BE2C (cell line): ENCODE data around the gene GRAMD2B.
"Not testable (repeated sequence)": the region's sequence is repeated elsewhere in the genome, so short reads cannot be mapped to it uniquely, and the experiment has no call there.

Source experiments
- DNase-seq: peaks from one replicate; pipeline ENCODE4 v3.0.0-alpha.2; 2020
- H3K27me3 ChIP-seq: fragments of 250-450 bp; sonication (Bioruptor Pico); 2 replicates; pipeline ENCODE4 v1.5.1; 2020; ENCODE audit warnings: mild to moderate bottlenecking
- H3K36me3 ChIP-seq: fragments of 250-450 bp; sonication (Bioruptor Pico); 2 replicates; pipeline ENCODE4 v1.5.1; 2020; ENCODE audit warnings: mild to moderate bottlenecking
- H3K4me1 ChIP-seq: fragments of 250-450 bp; sonication (Bioruptor Pico); 2 replicates; pipeline ENCODE4 v1.5.1; 2020
- H3K4me3 ChIP-seq: 2 replicates; pipeline ENCODE4 v1.5.1; 2011; ENCODE audit warnings: low read depth, low read length
- H3K9me3 ChIP-seq: fragments of 250-450 bp; sonication (Bioruptor Pico); 2 replicates; pipeline ENCODE4 v1.5.1; 2020
- TF ChIP-seq, protein P1 (sequence below): IDR thresholded peaks from 2 replicates; pipeline ENCODE4 v1.5.1; 2012; ENCODE audit warnings: mild to moderate bottlenecking, low read depth, low read length

The GRAMD2B gene

DNA sequence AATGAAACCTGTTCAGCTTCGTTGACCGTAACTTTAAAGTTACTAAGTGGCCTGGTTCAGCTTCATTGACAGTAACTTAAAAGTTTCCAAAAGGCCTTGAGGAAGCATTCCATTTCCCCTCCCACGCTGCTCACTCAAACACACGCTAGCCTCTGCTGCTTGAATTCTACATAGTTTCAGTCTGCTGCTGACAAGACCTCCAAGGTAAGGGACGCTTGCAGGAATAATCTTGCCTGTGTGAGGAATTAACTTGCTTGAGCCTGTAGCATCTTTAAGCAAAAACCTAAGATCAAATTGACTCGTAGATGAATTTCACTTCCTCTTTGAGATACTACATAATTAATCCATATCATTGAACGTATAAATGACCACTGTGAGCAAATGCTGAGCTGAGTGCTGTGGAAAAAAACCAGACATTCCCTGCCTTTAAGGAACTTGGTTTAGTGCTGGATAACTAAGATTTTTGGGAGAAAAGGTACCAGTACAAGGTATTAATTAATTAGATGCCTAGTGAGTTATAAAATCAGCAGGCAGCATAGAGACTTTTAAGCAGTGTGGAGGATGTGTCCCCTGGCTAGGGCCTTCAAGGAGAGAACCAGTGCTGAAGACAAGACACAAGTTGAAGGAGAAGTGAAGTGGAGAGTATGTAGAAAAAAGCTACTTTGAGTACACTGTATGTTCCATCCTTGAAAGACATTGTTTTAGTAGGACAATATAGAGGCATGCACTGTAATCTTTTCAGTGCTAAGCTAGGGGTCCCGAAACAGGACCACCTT lies 39.2 kb downstream of the GRAMD2B start:
- no peak overlapping the region for H3K4me3 ChIP-seq
- H3K9me3 ChIP-seq: no peaks in the 10 kb centered on the region
- no peaks in the 10 kb centered on the region for H3K27me3 ChIP-seq
- TF ChIP-seq, protein P1, sequence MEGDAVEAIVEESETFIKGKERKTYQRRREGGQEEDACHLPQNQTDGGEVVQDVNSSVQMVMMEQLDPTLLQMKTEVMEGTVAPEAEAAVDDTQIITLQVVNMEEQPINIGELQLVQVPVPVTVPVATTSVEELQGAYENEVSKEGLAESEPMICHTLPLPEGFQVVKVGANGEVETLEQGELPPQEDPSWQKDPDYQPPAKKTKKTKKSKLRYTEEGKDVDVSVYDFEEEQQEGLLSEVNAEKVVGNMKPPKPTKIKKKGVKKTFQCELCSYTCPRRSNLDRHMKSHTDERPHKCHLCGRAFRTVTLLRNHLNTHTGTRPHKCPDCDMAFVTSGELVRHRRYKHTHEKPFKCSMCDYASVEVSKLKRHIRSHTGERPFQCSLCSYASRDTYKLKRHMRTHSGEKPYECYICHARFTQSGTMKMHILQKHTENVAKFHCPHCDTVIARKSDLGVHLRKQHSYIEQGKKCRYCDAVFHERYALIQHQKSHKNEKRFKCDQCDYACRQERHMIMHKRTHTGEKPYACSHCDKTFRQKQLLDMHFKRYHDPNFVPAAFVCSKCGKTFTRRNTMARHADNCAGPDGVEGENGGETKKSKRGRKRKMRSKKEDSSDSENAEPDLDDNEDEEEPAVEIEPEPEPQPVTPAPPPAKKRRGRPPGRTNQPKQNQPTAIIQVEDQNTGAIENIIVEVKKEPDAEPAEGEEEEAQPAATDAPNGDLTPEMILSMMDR: no peak
- no peaks in the 10 kb centered on the region for H3K4me1 ChIP-seq
- no peaks in the 10 kb centered on the region for H3K36me3 ChIP-seq
- no peak for DNase-seq

DNA sequence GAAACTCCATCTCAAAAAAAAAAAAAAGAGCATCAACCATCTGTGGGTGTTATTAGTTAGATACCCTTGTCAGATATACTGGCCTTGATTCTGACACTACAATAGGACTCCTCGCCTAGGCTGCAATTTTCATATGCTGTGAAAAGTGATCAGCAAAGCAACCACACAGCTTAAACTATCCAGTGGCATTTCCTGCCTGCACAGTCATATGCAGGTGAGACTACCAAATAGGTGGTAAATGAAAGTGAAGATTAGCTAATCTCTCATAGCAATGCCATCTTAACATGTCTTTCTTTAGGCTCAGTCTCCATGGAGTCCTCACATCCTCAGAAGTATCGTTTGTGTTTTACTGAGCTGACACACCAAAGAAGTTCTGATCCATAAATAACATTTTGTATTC lies 40.8 kb downstream of the GRAMD2B start:
- Histone ChIP-seq H3K4me3 (no peak overlapping the region), H3K4me1 (no peaks in the 10 kb centered on the region), H3K27me3 (no peaks in the 10 kb centered on the region), H3K36me3 (no peaks in the 10 kb centered on the region), H3K9me3 (no peaks in the 10 kb centered on the region)
- TF ChIP-seq, protein P1: no peak
- no peak for DNase-seq

DNA sequence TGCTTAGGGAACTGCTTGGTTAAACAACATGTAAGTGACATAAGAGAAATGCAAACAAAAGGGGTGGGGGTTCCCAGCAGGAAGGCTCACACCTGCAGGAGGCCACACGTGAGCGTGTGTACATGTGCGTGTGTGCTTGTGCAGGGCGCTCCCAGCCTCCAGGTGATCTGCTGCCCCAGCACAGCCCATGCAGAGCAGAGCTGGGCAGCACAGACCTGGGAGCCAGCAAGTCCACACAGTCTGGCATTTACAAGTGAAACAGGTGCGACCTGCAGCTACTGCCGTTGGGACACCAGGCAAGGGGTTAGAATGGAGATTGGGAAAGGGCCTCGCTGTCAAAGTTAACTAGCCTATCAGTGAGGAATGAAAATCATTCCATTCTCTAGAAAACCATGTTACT lies 41.8 kb downstream of the GRAMD2B start:
- no peaks in the 10 kb centered on the region for H3K9me3 ChIP-seq
- H3K36me3 ChIP-seq: no peaks in the 10 kb centered on the region
- no peaks in the 10 kb centered on the region for H3K27me3 ChIP-seq
- H3K4me3 ChIP-seq: no peak overlapping the region
- H3K4me1 ChIP-seq: no peaks in the 10 kb centered on the region
- TF ChIP-seq, protein P1: no peak
- no peak for DNase-seq

DNA sequence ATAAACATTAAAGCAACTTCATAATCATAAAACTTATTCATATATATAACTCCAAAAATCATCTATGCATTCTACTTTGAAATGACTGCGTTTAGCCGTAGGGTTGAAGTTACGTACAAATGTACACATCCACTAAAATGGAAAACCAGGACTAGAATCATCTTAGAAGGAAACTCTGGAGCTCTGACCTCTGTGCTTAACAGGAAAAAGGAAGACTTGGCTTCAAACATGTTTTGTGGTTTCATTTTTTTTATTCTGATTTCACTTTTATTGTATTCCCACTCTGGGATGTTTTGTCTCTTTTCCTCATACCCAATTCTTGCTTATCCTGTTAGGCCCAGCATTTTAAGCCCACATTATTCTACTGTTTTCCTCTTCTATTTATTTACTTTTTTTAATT lies 44.9 kb downstream of the GRAMD2B start:
- H3K4me1 ChIP-seq: no peaks in the 10 kb centered on the region

DNA sequence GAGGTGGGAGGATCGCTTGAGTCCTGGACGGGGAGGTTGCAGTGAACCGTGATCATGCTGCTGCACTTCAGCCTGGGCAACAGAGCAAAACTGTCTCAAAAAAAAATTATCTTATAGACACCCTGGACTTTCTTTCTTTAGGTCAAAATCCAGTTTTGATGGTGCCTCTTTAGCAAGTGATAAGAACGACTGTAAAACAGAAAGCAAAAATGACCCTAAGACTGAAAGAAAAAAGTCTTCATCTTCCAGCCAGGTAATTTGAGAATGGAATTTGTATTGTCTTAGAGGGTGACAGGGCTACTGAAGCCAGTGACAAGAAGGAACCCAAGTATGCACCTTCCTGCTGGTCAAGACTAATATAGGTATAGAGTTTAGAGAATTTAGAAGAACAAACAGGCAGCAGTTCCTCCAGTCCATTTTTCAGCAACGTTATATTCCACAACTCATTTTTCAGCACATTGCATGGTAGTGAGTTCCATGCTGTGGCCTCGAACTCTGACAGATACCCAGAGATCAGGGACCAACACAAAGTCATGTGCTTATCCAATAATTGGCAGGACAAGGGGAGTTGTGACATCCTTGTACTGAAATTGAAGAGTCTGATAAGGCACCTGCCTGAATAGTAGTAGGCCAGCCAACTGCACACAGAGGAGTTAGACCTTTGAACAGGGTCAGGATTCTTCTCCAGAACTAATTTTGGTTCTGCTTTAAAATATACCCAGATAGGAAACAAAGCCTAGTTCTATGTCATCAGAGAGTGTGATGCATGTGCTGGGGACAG lies 46.5 kb downstream of the GRAMD2B start:
- Histone ChIP-seq H3K36me3 (no peaks in the 10 kb centered on the region), H3K4me3 (no peak overlapping the region), H3K9me3 (no peaks in the 10 kb centered on the region), H3K27me3 (no peaks in the 10 kb centered on the region), H3K4me1 (no peaks in the 10 kb centered on the region)
- no peak for DNase-seq
- TF ChIP-seq, protein P1: no peak

More for the DNA sequence above, 44.9 kb downstream of the GRAMD2B start:
- Histone ChIP-seq H3K9me3 (no peaks in the 10 kb centered on the region), H3K4me3 (no peak overlapping the region), H3K27me3 (no peaks in the 10 kb centered on the region), H3K36me3 (no peaks in the 10 kb centered on the region)
- DNase-seq: no peak
- TF ChIP-seq, protein P1: no peak

DNA sequence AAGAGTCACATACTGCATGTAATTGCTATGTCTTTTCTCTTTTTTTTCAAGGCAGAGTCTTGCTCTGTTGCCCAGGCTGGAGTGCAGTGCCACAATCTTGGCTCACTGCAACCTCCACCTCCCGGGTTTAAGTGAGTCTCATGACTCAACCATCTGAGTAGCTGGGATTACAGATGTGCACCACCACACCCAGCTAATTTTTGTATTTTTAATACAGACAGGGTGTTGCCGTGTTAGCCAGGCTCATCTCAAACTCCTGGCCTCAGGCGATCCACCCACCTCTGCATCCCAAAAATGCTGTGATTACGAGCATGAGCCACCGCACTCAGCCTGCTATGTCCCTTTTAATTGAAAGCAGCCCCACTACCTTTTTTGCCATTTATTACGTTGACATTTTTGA lies 47.3 kb downstream of the GRAMD2B start:
- not testable (repeated sequence) for H3K9me3 ChIP-seq, H3K27me3 ChIP-seq, H3K36me3 ChIP-seq, H3K4me3 ChIP-seq, H3K4me1 ChIP-seq, DNase-seq
